Testis (tissue), 2 donors: Measurements from ENCODE around the gene NTM.

ENCODE experiments used
- POLR2A ChIP-seq: fragments of 450-650 bp; IDR thresholded peaks from one replicate; pipeline ENCODE4 v1.6.1; 2017; ENCODE audit warnings: antibody characterized with exemption, mild to moderate bottlenecking, moderate library complexity
- TF ChIP-seq, protein P1 (sequence below), 3 experiments: fragments of 450-650 bp in 2 of 3; fragments of 200-600 bp in 1 of 3; sonication (generic) in 1 of 3; IDR thresholded peaks; one replicate each; pipeline ENCODE4 v1.5.1; 2016 to 2019; ENCODE audit warnings: antibody characterized with exemption in 3 of 3, mild to moderate bottlenecking in 2 of 3, moderate library complexity in 1 of 3

- TF ChIP-seq, protein P1, sequence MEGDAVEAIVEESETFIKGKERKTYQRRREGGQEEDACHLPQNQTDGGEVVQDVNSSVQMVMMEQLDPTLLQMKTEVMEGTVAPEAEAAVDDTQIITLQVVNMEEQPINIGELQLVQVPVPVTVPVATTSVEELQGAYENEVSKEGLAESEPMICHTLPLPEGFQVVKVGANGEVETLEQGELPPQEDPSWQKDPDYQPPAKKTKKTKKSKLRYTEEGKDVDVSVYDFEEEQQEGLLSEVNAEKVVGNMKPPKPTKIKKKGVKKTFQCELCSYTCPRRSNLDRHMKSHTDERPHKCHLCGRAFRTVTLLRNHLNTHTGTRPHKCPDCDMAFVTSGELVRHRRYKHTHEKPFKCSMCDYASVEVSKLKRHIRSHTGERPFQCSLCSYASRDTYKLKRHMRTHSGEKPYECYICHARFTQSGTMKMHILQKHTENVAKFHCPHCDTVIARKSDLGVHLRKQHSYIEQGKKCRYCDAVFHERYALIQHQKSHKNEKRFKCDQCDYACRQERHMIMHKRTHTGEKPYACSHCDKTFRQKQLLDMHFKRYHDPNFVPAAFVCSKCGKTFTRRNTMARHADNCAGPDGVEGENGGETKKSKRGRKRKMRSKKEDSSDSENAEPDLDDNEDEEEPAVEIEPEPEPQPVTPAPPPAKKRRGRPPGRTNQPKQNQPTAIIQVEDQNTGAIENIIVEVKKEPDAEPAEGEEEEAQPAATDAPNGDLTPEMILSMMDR (IDR thresholded peaks at IDR 0.05): no peak
- no peak for TF ChIP-seq POLR2A
Observed at GRCh38 chr11:131907371-131907770, 537.0 kb downstream of the NTM start.
